ENCODE data around the gene COBL. TPM values are rescaled to one million over a fixed set of nuclear protein-coding genes. Genes with fewer than 3 reads are reported as not detected.

Gene COBL
- total and polyA plus RNA-seq, 9 of the 15 experiments (the other 6 are each of a cell fraction or from before 2014, with no cell fraction given): 0.01 to 2.4 (median 0.09) TPM; not detected in 3

DNA sequence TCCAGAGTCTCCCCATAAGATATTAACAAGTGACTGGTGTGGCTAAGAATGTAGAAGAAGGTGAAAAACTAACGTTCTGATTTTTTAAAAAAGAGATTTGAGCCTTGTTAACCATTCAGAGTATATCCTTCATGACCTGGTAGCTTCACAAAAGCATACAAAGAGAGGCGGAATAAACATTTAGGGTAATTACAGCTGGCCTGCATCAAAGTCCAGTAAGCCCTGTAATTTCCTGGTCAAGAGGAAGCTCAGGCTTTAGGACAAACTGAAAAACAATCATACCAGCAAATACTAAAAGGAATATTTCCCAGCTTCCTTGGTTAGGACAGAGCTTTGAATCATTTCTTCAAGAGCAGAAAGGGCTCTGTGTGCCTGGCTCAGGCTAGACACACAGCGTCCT lies 165.2 kb downstream of the COBL start (continued):
- TF ChIP-seq, protein P1, sequence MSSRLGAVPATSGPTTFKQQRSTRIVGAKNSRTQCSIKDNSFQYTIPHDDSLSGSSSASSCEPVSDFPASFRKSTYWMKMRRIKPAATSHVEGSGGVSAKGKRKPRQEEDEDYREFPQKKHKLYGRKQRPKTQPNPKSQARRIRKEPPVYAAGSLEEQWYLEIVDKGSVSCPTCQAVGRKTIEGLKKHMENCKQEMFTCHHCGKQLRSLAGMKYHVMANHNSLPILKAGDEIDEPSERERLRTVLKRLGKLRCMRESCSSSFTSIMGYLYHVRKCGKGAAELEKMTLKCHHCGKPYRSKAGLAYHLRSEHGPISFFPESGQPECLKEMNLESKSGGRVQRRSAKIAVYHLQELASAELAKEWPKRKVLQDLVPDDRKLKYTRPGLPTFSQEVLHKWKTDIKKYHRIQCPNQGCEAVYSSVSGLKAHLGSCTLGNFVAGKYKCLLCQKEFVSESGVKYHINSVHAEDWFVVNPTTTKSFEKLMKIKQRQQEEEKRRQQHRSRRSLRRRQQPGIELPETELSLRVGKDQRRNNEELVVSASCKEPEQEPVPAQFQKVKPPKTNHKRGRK (tag; IDR thresholded peaks at IDR 0.05): no peak
- no peak for TF ChIP-seq CHCHD3 (CRISPR knock-in tag; IDR thresholded peaks at IDR 0.05)

DNA sequence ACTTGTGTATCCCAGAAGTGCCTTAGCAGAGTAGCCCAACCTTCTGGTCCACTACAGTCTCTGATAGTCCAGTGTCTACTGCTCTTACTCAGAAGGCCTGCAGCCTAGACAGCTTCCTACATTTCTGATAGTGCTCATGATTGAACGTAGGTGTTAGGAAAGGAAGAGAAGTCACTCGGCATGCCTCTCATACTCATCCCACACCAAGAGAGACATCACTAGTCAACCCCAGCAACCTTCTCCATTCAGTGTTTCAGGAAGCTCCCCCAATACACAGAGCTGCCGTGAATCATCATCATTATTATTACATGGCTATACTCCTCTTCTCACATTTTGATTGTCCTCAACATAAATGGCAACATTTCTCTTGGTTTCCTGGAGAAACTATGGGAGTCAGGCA lies 166.4 kb downstream of the COBL start:
- TF ChIP-seq ZNF124 (CRISPR knock-in tag; IDR thresholded peaks at IDR 0.05): no peak
- TF ChIP-seq POU5F1 (IDR thresholded peaks at IDR 0.05; ENCODE audit: borderline replicate concordance, low read depth, low read length, partially characterized antibody): no peak
- no peak for FAIRE-seq
- H3K4me3 ChIP-seq: no peak overlapping the region
- BruUV-seq (replicated peaks): no TSS peak
- no peak overlapping the region for H3K4me2 ChIP-seq (ENCODE audit: insufficient read depth, low read length)
- no peak overlapping the region for H2AFZ ChIP-seq (ENCODE audit: low read depth, low read length)
- in situ Hi-C loops (cut with MboI): no loop called here
- no peaks in the 10 kb centered on the region for H3K36me3 ChIP-seq (ENCODE audit: control insufficient read depth, insufficient read depth, low read length)
- H3K9me1 ChIP-seq (ENCODE audit: control insufficient read depth, insufficient read depth, low read length): no peaks in the 10 kb centered on the region
- H3K4me1 ChIP-seq (replicated peaks in 1 of 2; ENCODE audit: control insufficient read depth in 2 of 2, insufficient read depth in 2 of 2, low read length in 2 of 2): no peaks in the 10 kb centered on the region
- H3K9me3 ChIP-seq (replicated peaks; ENCODE audit: control insufficient read depth, insufficient read depth, low read depth, low read length): no peaks in the 10 kb centered on the region
- DNase-seq (ENCODE audit: extremely low read depth in 1 of 4, low spot score in 3 of 4): no peak
- no peaks in the 10 kb centered on the region for H3K79me2 ChIP-seq (ENCODE audit: control insufficient read depth, insufficient read depth, low read length)
- intact Hi-C loops (cut with micrococcal nuclease): no loop called here
- ChIA-PET POLR2A (no interaction called here), CTCF (ENCODE audit: low intra/inter-chr PET ratio) (no interaction called here)
- no peak for ATAC-seq
- no peak overlapping the region for H3K27ac ChIP-seq (ENCODE audit: extremely low read depth, low read depth, low read length)
- WGBS (ENCODE audit: insufficient coverage, low coverage, missing lambda C conversion rate): 0% methylated on average over 3 of the region's 3 CpGs
- H4K20me1 ChIP-seq (replicated peaks; ENCODE audit: control insufficient read depth, insufficient read depth, low read length): no peaks in the 10 kb centered on the region
- H3K9ac ChIP-seq (ENCODE audit: insufficient read depth in 1 of 2, low read depth in 2 of 2, low read length in 2 of 2): no peak overlapping the region
- peaks cover 0 to 15% of the 10 kb centered on the region in 2 experiments; a peak in 3 of 5 replicates for H3K27me3 ChIP-seq (ENCODE audit: control insufficient read depth in 2 of 2, insufficient read depth in 2 of 2, low read length in 2 of 2)
